Right atrium auricular region (tissue), 2 donors: Measurements from ENCODE around the gene LIN28A. TPM values are rescaled to one million over a fixed set of nuclear protein-coding genes. Genes with fewer than 3 reads are reported as not detected.
"Not testable (repeated sequence)": the region's sequence is repeated elsewhere in the genome, so short reads cannot be mapped to it uniquely, and the experiment has no call there.

ENCODE experiments used
- DNase-seq: peaks from one replicate; pipeline ENCODE4 v3.0.0-alpha.2; 2019; ENCODE audit warnings: low spot score
- H3K27ac ChIP-seq, 2 donors: fragments of 200-600 bp; sonication (generic); 1 replicate in 1 of 2; 2 replicates in 1 of 2; pipeline ENCODE4 v1.5.1; 2016 to 2019
- H3K27me3 ChIP-seq, 2 donors: fragments of 200-600 bp; sonication (generic); one replicate each; pipeline versions ENCODE4 v1.5.1 to v1.6.0; 2017 to 2019
- H3K36me3 ChIP-seq: fragments of 200-600 bp; sonication (generic); one replicate; pipeline ENCODE4 v1.5.1; 2016
- H3K4me1 ChIP-seq, 2 donors: fragments of 200-600 bp; sonication (generic); one replicate each; pipeline versions ENCODE4 v1.5.1 to v1.6.0; 2017 to 2019
- H3K4me3 ChIP-seq, 2 donors: fragments of 200-600 bp; sonication (generic); 1 replicate in 1 of 2; 2 replicates in 1 of 2; pipeline ENCODE4 v1.5.1; 2017 to 2019; ENCODE audit warnings: mild to moderate bottlenecking in 1 of 2, moderate library complexity in 1 of 2
- H3K9me3 ChIP-seq, 2 donors: fragments of 200-600 bp; sonication (generic); one replicate each; pipeline ENCODE4 v1.5.1; 2019
- total RNA-seq, 2 donors: library from RNA; depleted of rRNA; stranded (reverse); fragments of >200 nt; gene quantifications; one replicate each; pipeline ENCODE4 v1.1.0, GENCODE V29; 2016
- TF ChIP-seq, protein P1 (sequence below), 2 donors: fragments of 200-600 bp; sonication (generic); IDR thresholded peaks; one replicate each; pipeline ENCODE4 v1.5.1; 2019; ENCODE audit warnings: antibody characterized with exemption in 2 of 2

Gene LIN28A
- total RNA-seq, 2 donors from 2014 or later, result not detected

DNA sequence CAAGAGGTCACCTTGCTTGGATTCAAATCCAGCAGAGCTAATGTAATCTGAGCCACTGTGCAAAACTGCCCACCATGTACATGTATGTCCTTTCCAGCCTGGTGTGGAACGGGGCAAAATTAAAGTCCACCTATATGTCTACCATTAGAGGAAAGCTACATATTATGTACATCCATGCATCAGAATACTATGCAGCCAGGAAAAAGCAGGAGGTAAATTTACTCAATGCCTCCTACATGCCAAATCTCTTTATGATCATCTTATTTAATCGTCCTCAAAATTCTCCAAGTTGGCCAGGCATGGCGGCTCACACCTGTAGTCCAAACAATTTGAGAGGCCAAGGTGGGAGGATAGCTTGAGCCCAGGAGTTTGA is 31.8 kb upstream of the LIN28A start:
- TF ChIP-seq, protein P1, sequence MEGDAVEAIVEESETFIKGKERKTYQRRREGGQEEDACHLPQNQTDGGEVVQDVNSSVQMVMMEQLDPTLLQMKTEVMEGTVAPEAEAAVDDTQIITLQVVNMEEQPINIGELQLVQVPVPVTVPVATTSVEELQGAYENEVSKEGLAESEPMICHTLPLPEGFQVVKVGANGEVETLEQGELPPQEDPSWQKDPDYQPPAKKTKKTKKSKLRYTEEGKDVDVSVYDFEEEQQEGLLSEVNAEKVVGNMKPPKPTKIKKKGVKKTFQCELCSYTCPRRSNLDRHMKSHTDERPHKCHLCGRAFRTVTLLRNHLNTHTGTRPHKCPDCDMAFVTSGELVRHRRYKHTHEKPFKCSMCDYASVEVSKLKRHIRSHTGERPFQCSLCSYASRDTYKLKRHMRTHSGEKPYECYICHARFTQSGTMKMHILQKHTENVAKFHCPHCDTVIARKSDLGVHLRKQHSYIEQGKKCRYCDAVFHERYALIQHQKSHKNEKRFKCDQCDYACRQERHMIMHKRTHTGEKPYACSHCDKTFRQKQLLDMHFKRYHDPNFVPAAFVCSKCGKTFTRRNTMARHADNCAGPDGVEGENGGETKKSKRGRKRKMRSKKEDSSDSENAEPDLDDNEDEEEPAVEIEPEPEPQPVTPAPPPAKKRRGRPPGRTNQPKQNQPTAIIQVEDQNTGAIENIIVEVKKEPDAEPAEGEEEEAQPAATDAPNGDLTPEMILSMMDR (IDR thresholded peaks at IDR 0.05), result no peak
- H3K27me3 ChIP-seq, result no peaks in the 10 kb centered on the region
- no peaks in the 10 kb centered on the region for H3K9me3 ChIP-seq
- H3K36me3 ChIP-seq, result no peaks in the 10 kb centered on the region
- H3K4me3 ChIP-seq, result no peak overlapping the region
- no peak for DNase-seq
- no peak overlapping the region for H3K27ac ChIP-seq
- peaks cover 0 to 5% of the 10 kb centered on the region in 2 donors for H3K4me1 ChIP-seq

DNA sequence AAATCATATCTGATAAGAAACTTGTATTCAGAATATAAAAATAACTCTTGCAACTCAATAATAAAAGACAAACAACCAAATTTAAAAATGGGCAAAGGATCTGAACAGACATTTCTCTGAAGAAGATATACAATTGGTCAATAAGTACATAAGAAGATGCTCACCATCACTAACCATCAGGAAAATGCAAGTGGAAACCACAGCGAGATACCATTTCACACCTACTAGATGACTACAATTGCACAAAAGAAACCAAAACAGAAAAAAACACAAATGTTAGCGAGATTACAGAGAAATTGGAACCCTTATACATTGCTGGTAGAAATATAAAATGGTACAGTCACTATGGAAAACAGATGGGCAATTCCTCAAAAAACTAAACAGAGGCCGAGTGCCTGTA is 26.5 kb upstream of the LIN28A start:
- no peaks in the 10 kb centered on the region for H3K9me3 ChIP-seq
- no peaks in the 10 kb centered on the region for H3K4me1 ChIP-seq
- no peak for DNase-seq
- no peaks in the 10 kb centered on the region for H3K27me3 ChIP-seq
- TF ChIP-seq, protein P1 (IDR thresholded peaks at IDR 0.05), result no peak
- H3K27ac ChIP-seq, result no peak overlapping the region
- H3K4me3 ChIP-seq, result no peak overlapping the region
- no peaks in the 10 kb centered on the region for H3K36me3 ChIP-seq

DNA sequence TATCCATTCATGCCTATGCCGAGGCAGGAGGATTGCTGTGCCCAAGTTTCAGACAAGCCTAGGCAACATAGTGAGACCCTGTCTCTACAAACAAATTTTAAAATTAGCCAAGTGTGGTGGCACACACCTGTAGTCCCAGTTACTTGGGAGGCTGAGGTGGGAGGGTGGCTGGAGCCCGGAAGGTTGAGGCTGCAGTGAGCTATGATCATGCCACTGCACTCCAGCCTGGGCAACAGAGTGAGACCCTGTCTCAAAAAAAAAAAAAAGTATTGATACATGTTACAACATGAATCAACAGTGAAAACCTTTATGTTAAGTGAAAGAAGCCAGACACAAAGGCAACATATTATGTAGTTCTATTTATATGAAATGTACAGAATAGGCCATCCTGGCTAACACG is 25.6 kb upstream of the LIN28A start:
- not testable (repeated sequence) for H3K4me3 ChIP-seq, H3K9me3 ChIP-seq, DNase-seq, H3K36me3 ChIP-seq, H3K27me3 ChIP-seq, H3K4me1 ChIP-seq, H3K27ac ChIP-seq

DNA sequence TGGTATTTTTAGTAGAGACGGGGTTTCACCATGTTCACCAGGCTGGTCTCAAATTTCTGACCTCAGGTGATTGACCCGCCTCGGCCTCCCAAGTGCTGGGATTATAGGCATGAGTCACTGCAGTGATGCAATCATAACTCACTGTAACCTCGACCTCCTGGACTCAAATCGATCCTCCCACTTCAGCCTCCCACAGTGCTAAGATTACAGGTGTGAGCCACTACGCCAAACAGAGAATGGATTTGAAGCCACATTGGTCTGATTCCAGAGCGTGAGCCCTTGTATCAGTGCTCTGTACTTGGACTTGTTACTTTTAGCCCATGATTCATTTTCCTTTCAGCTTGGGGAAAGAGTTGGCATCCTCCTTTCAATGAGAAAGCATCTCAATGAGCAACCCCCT is 23.2 kb upstream of the LIN28A start:
- Histone ChIP-seq H3K27me3 (no peaks in the 10 kb centered on the region), H3K4me1 (no peaks in the 10 kb centered on the region), H3K27ac (no peak overlapping the region), H3K9me3 (no peaks in the 10 kb centered on the region), H3K4me3 (no peak overlapping the region), H3K36me3 (no peaks in the 10 kb centered on the region)
- TF ChIP-seq, protein P1 (IDR thresholded peaks at IDR 0.05), result no peak
- DNase-seq, result no peak

DNA sequence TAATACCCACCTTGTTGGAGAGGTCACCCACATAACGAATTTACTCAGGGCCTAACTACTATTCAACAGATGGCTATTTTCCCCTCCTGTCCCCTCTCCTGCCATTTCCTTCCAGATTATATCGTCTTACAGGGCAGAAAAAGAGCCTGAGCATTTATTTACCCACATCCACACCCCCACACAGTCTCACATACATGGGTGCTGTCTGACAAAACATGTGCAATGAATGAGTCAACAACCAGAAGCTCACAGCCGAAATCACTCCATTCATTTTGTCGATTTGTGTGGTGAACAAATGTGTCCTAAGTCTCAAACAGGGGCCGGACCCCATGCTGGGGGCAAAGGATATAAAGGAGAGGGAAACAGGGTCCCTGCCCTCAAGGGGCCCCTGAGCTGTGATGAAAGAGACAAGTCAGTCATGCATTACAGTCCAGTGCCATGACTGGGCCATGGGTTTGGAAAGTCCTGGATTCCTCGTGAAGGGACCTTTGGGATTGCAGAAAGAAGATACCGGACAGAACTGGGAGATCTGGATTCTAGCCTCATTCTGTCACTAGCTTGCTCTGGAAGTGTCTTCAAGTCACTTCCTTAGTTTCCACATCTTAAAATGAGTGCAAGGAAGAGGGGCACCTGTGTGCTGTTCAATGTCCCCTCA is 21.7 kb upstream of the LIN28A start:
- DNase-seq, result no peak
- H3K4me1 ChIP-seq, result no peaks in the 10 kb centered on the region
- no peak overlapping the region for H3K4me3 ChIP-seq
- no peaks in the 10 kb centered on the region for H3K36me3 ChIP-seq
- H3K27me3 ChIP-seq, result no peaks in the 10 kb centered on the region
- H3K27ac ChIP-seq, result no peak overlapping the region
- H3K9me3 ChIP-seq, result no peaks in the 10 kb centered on the region
- TF ChIP-seq, protein P1 (IDR thresholded peaks at IDR 0.05), result no peak

DNA sequence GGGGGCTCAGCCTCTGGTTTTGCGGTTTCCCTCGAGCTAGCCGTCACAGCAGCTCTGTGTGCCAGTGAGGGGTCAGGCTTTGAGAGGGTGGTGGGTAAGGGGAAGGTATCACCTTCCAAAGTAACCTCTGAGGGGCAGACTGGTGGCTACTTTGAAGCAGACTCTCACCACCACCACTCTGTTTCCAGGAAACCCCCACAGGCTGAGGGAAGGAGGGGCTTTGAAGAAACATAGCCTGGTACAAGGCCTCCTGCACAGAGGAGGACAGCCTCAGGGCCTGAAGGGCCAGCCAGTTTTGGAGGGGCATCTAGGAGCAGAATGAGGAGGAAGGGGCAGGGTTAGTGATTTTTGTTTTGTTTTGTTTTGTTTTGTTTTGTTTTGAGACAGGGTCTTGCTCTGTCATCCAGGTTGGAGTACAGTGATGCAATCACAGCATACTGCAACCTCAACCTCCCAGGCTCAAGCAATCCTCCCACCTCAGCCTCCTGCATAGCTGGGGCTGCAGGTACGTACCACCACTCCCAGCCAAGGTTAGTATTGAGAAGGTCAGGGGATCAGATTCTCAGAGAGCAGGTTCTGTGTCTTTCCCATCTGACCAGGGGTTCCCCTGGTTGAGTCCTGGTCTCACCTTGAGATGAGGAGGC is 20.9 kb upstream of the LIN28A start:
- no peak for DNase-seq
- H3K9me3 ChIP-seq, result no peaks in the 10 kb centered on the region
- H3K27ac ChIP-seq, result no peak overlapping the region
- TF ChIP-seq, protein P1 (IDR thresholded peaks at IDR 0.05), result no peak
- no peaks in the 10 kb centered on the region for H3K36me3 ChIP-seq
- H3K4me3 ChIP-seq, result no peak overlapping the region
- no peaks in the 10 kb centered on the region for H3K4me1 ChIP-seq
- H3K27me3 ChIP-seq, result no peaks in the 10 kb centered on the region
